NCI-H2029 treated with DMSO at 0.1 percent for 48 hours (cell line): ENCODE measurements around the gene HEXB.
A peak's percentile ranks its signal among the peaks of the same experiment; 100 is the strongest.
"Not testable (repeated sequence)": the region's sequence is repeated elsewhere in the genome, so short reads cannot be mapped to it uniquely, and the experiment has no call there.

Experiments
- DNase-seq: peaks from one replicate; lab custom pipeline; 2025; lab: John Stamatoyannopoulos, UW

The HEXB gene

DNA sequence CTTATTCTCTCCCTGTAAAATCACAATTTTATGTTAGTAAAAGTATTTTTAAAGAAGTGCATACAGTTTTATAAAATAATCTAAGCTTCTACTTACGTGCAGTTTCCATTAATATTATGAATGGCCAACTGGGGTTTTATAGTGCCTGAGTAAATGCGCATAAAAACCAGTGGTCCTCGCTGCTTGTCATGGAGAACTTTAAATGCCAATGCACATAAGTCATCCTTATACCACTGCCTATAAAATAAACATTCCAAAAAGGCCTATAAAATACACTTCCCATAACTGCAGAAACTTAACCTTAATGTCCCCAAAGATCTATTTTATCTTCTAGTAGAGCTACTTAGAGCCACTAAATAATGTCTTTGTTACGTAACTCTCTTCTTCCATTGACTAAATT is 53.4 kb downstream of the HEXB start:
- DNase-seq = no peak

DNA sequence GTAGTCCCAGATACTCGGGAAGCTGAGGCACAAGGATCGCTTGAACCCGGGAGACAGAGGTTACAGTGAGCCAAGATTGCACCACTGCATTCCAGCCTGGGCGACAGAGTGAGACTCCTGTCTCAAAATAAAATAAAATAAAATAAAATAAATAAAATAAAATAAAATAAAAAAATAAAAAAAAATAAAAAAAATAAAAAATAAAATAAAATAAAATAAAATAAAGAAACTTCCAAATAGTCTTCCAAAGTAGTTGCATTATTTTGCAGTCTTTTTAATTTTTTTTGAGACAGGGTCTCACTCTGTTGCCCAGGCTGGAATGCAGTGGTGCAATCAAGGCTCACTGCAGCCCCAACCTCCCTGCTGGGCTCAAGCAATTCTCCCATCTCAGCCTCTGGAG is 63.7 kb downstream of the HEXB start:
- DNase-seq = not testable (repeated sequence)

DNA sequence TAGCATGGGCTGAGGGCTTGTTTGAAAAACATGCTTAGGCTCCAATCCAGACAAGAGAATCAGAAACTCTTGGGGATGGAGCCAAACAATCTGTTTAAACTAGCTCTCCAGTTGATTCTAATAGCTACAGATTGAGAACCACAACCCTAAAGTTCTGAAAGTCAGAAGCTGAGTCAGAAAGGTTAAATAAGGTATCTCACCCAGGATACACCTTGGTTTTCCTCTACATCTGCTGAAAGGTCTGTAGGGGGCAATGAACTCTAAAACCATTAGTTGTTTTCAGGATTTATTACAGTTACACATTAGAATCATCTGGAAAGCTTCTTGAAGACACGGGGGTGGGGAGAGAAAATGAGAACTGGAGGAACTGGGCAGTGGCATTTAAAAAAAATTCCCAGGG is 76.2 kb downstream of the HEXB start:
- no peak for DNase-seq

DNA sequence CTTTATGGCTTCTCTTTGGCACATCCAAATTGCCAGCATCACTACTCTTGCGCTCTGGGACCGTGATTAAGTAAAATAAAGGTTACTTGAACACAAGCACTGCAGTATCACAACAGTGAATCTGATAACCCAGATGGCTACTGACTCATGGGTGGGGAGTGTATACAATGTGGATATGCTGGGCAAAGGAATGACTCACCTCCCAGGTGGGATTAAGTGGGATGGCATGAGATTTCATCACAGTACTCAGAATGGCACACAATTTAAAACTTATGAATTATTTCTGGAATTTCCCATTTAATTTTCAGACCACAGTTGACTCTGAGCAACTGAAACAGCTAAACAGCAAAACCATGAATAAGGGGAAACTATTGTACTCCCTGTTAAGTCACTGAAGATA is 77.6 kb downstream of the HEXB start:
- no peak for DNase-seq

DNA sequence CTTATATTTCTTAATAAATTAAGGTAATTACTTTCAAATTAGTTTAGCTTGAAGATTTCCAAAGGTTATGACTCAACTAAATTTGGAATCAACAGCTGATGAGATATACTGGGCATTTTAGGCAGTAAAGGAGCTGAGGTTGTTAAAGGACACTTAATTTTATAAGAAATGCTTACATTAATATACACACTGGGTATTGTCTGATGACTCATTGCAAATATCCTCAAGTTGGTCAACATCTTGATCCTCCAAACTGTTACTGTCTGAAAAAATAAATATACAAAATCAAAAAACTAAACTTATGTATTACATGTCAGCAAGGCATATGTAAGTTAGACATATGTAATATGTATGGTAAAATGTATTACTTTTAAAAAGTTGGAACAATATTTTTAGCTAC is 78.5 kb downstream of the HEXB start:
- DNase-seq = no peak

DNA sequence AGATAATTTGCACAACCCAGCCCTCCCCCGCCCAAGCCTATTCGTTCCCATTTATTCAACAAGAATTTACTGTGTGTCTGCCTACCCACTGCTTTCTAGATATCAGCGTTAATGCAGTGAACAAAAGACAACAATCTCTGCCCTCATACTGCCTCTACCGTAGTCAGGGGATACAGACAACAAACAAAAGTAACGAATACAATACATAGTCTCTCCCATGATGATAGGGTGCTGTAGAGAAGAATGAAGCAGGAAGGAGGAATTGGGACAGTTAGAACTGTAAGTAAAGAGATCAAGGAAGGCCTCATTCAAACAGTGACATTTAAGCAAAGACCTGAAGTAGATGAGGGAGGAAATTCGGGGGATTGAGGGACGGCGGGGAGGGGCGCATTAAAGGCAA is 80.2 kb downstream of the HEXB start:
- no peak for DNase-seq

DNA sequence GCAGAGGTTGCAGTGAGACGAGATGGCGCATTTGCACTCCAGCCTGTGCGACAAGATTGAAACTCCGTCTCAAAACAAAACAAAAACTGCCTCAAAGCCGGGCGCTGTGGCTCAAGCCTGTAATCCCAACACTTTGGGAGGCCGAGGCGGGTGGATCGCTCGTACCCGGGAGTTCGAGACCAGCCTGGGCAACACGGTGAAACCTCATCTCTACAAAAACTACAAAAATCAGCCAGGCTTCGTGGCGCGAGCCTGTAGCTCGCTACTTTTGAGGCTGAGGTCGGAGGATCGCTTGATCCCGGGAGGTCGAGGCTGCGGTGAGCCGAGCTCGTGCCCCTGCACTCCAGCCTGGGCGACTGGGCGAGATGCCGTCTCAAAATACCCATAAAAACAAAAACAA is 80.9 kb downstream of the HEXB start:
- no peak for DNase-seq

DNA sequence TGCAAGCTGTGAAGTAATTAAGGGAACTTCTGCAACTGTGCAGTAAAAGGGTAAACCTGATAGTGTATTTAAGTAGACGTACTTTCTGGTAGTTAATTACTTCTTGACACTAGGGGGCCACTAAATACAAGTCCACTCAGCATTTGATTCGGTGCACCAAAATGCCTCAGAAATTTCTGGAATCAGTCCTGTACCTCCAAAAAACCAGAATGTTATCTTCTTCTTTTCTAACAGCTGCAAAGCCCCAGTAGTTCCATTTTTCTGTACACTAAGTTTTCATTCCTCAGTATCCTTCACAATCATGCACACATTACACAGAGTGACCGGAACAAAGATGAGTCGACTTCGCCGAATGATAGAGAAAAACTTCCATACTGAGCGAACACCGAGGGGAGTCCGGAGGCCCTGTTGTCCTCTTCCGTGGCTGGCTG is 81.4 kb downstream of the HEXB start:
- DNase-seq = peak; percentile 13

DNA sequence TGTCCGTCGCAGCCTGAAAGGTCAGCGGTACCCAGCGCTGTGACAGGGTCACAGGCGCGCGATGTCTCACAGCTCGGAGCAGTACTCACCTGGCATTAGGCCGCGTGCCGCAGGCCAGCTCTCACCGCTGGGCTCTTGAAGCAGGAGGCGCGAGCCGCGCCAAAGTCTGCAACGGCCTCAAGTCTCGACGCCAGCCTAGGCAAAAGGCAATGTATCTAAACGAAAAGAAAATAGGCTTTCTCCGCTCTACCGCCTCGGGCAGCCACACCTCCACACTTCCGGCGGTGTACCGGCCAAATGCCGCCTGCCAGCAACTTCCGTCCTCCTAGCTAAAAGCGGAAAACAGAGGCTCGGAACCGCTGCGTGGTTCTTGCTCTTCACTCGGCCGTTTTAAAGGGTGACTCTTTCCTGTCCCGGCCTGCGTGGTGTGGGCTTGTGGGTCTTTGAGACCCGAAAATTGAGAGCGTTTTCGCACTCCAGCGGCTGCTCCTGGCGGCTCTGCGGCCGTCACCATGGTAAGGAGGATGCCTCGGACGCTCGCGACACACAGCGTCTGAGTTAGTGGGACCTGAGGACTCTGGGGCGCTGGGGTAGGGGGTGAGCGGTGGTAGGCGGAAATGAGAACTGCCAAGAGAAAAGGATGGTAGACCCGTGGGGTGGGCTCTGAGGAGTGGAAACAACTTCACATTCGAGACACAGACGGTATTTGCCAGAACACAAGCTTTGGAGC is 82.0 kb downstream of the HEXB start, which contains the start of the genes GFM2 and NSA2:
Gene GFM2, minus strand, starts transcription at position 269 of the 730 bp plus-strand sequence. CDS start 3,375 bp downstream, outside the sequence.
Gene NSA2, plus strand, starts transcription at position 401 of the 730 bp plus-strand sequence. Its CDS starts 112 bp downstream, at position 513.
- DNase-seq = peak; percentile 91

DNA sequence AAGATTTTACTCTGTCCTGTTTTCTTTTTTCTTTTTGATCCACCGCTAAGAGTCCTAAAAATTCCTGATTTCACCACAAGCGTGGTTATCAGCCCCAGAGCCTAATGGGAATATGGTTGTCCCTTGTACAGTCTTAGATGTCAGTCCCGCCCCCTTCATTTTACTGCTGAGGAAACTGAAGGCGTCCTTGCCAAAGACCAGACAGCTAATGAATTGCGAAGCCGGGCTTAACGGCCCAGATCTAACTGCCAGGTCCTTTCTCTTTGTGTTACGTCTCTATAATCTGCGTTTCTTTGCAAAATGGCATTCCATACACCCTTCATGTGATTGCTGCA is 82.5 kb downstream of the HEXB start:
- DNase-seq = peak; percentile 3
